GM12878 (cell line): ENCODE data around the gene TECPR1. TPM values are rescaled to one million over a fixed set of nuclear protein-coding genes. Genes with fewer than 3 reads are reported as not detected.

ENCODE experiments used
- ATAC-seq: fragments of 200-7000 bp; cut with Tn5 transposase; 3 replicates; pipeline ENCODE4 v1.9.1; 2020; ENCODE audit warnings: mild to moderate bottlenecking, moderate library complexity
- BruUV-seq: library from RNA; stranded (reverse); fragments of 400-500 nt; replicated peaks from 2 replicates; lab custom pipeline; 2021; lab: Mats Ljungman, UMichigan
- CTCF ChIA-PET: fragments of 300-600 bp; sonication (Branson Sonifier 250); formaldehyde crosslinking; extraction: SDS; loops from one replicate; lab custom pipeline; 2021; ENCODE audit warnings: inconsistent platforms; lab: Yijun Ruan, JAX
- POLR2A ChIA-PET: fragments of 350-600 bp; formaldehyde crosslinking; extraction: SDS; loops from one replicate; lab custom pipeline; 2021; ENCODE audit warnings: inconsistent platforms; lab: Charles Lee
- RAD21 ChIA-PET: fragments of 300-600 bp; sonication (Branson Sonifier 250); formaldehyde crosslinking; loops from one replicate; lab custom pipeline; 2023; ENCODE audit warnings: antibody characterized with exemption; ENCODE audit not compliant: unreplicated experiment; lab: Charles Lee
- SMC1A ChIA-PET: fragments of 300-600 bp; sonication (Branson Sonifier 250); formaldehyde crosslinking; loops from one replicate; lab custom pipeline; 2023; ENCODE audit not compliant: unreplicated experiment, uncharacterized antibody; lab: Charles Lee
- DNase-seq: peaks from one replicate; pipeline ENCODE4 v3.0.0-alpha.2; 2011; ENCODE audit warnings: low read depth, low spot score
- FAIRE-seq: peaks from 3 replicates; lab custom pipeline; 2011; peaks lifted over from hg19 to GRCh38; lab: Jason Lieb, UNC
- H2AFZ ChIP-seq: 2 replicates; pipeline ENCODE4 v1.6.0; 2011; ENCODE audit warnings: low read depth, low read length, control low read depth; ENCODE audit not compliant: control insufficient read depth
- H3K27ac ChIP-seq: 2 replicates; pipeline ENCODE4 v1.5.1; 2011; ENCODE audit warnings: control low read depth; ENCODE audit not compliant: control insufficient read depth, insufficient read depth
- H3K27me3 ChIP-seq, 2 experiments: replicated peaks in 1 of 2; 2 replicates each; pipeline versions ENCODE4 v1.6.0 to v1.6.1; 2011; ENCODE audit warnings: low read length in 1 of 2; ENCODE audit not compliant: control insufficient read depth in 2 of 2, insufficient read depth in 2 of 2
- H3K36me3 ChIP-seq, 2 experiments: 2 replicates each; pipeline ENCODE4 v1.5.1; 2011; ENCODE audit warnings: low read length in 1 of 2; ENCODE audit not compliant: control insufficient read depth in 2 of 2, insufficient read depth in 2 of 2
- H3K4me1 ChIP-seq: 2 replicates; pipeline ENCODE4 v1.6.1; 2011; ENCODE audit warnings: mild to moderate bottlenecking, low read length, moderate library complexity, mixed read lengths; ENCODE audit not compliant: control insufficient read depth, insufficient read depth
- H3K4me2 ChIP-seq: 2 replicates; pipeline ENCODE4 v1.6.0; 2011; ENCODE audit warnings: control low read depth; ENCODE audit not compliant: control insufficient read depth, insufficient read depth
- H3K4me3 ChIP-seq: fragments of 200-600 bp; sonication (generic); 2 replicates; pipeline ENCODE4 v1.5.1; 2016
- H3K79me2 ChIP-seq: 2 replicates; pipeline ENCODE4 v1.6.0; 2011; ENCODE audit warnings: low read length; ENCODE audit not compliant: control insufficient read depth, insufficient read depth
- H3K9ac ChIP-seq: 2 replicates; pipeline ENCODE4 v1.8.0; 2011; ENCODE audit warnings: low read length, control low read depth, mixed read lengths; ENCODE audit not compliant: control insufficient read depth, insufficient read depth
- H3K9me3 ChIP-seq: replicated peaks from 3 replicates; pipeline ENCODE4 v1.5.1; 2011; ENCODE audit warnings: mild to moderate bottlenecking, low read length; ENCODE audit not compliant: control insufficient read depth, insufficient read depth
- H4K20me1 ChIP-seq: 2 replicates; pipeline ENCODE4 v1.6.0; 2011; ENCODE audit not compliant: control insufficient read depth, insufficient read depth
- MLLT1 ChIP-seq: fragments of 450-650 bp; IDR thresholded peaks from 2 replicates; pipeline ENCODE4 v1.6.1; 2016; ENCODE audit warnings: mild to moderate bottlenecking
- SIN3A ChIP-seq: IDR thresholded peaks from 2 replicates; pipeline ENCODE4 v1.6.1; 2012; ENCODE audit warnings: low read depth, low read length, improper control_type of control experiment
- SRF ChIP-seq, 2 experiments: IDR thresholded peaks; 2 replicates each; pipeline ENCODE4 v1.6.1; 2011; ENCODE audit warnings: low read depth in 2 of 2, low read length in 2 of 2, mild to moderate bottlenecking in 1 of 2, moderate library complexity in 1 of 2
- ZSCAN29 ChIP-seq: fragments of 450-650 bp; IDR thresholded peaks from 2 replicates; pipeline ENCODE4 v1.6.1; 2017; ENCODE audit warnings: mild to moderate bottlenecking, moderate library complexity
- WGBS: methylation state at CpG from one replicate; pipeline ENCODE4 v1.1.6; 2016; ENCODE audit warnings: low lambda C conversion rate; ENCODE audit not compliant: insufficient replicate concordance, insufficient coverage; ENCODE audit errors: missing lambda C conversion rate; 5-methylcytosine and 5-hydroxymethylcytosine counted together
- in situ Hi-C: fragments of 300-500 bp; cut with MboI; formaldehyde crosslinking; loops from 9 replicates; pipeline ENCODE4 v1.14.3; 2018; ENCODE audit warnings: mixed read lengths
- intact Hi-C: fragments of 100-400 bp; cut with micrococcal nuclease; formaldehyde crosslinking; loops from one replicate; pipeline ENCODE4 v1.14.2; 2022; ENCODE audit not compliant: unreplicated experiment
- polyA plus RNA-seq, 11 experiments: library from polyadenylated mRNA; depleted of rRNA in 4 of 11; unstranded in 6 of 11; stranded (reverse) in 5 of 11; fragments of >200 nt; fragmentation: Nextera tagmentation in 4 of 11; fragmentation: Illumina TruSeq in 1 of 11; extraction: Ambion mirVana in 4 of 11; extraction: Trizol in 1 of 11; gene quantifications; 1 replicate in 1 of 11; 2 replicates in 10 of 11; pipeline versions ENCODE4 v1.2.1 to v1.2.3, GENCODE V29; 2011 to 2016; ENCODE audit warnings: inconsistent platforms in 2 of 11, missing spikeins in 2 of 11, low read depth in 1 of 11
- total RNA-seq, 4 experiments: library from RNA; depleted of rRNA in 3 of 4; stranded (reverse); fragments of >200 nt in 3 of 4; fragmentation: Illumina TruSeq in 1 of 4; extraction: Trizol in 1 of 4; gene quantifications; 2 replicates each; pipeline versions ENCODE4 v1.2.1 to v1.2.3, GENCODE V29; 2013 to 2021

Gene TECPR1
- total and polyA plus RNA-seq, 10 of the 15 experiments (the other 5 are each of a cell fraction or from before 2014, with no cell fraction given): 0.26 to 16.8 (median 4.2) TPM

GRCh38 chr7:98283127-98283886, 31.3 kb upstream of the TECPR1 start:
- H3K27ac ChIP-seq: no peak overlapping the region
- TF ChIP-seq SRF (IDR thresholded peaks at IDR 0.05; ENCODE audit: low read depth in 2 of 2, low read length in 2 of 2): 0 out of 4 replicates have a peak, but pooled peaks of 1 of the 2 experiments have one; percentile 12
- TF ChIP-seq ZSCAN29: no peak

GRCh38 chr7:98282703-98283102, 30.7 kb upstream of the TECPR1 start:
- peak overlapping the region; percentile 93 for H3K4me2 ChIP-seq
- TSS peak; percentile 80 for BruUV-seq
- ChIA-PET SMC1A (interaction anchor here (0.7 to 1.6 kb wide), 3 partner anchors 21 to 119 kb away, joined by 3 to 5 read pairs (median 3); no protein-coding TSS in a partner anchor), RAD21 (interaction anchor here (2.3 kb wide), 1 partner anchor 32 kb away, joined by 6 read pairs; no protein-coding TSS in a partner anchor), CTCF (interaction anchor here (0.6 to 1.6 kb wide), 3 partner anchors 17 to 128 kb away, joined by 3 to 10 read pairs (median 4); partner anchors contain the start of gene BAIAP2L1), POLR2A (interaction anchor here (1.1 kb wide), 1 partner anchor 118 kb away, joined by 3 read pairs; the partner anchor contains the start of gene BAIAP2L1)
- H3K27ac ChIP-seq: no peak overlapping the region
- H3K4me1 ChIP-seq: peaks cover 8% of the 10 kb centered on the region
- peak overlapping the region; percentile 75; the same call in 1 of the 2 replicates for H3K9ac ChIP-seq
- H3K27me3 ChIP-seq: no peaks in the 10 kb centered on the region
- intact Hi-C loops: no loop called here
- H3K79me2 ChIP-seq: peaks cover 2% of the 10 kb centered on the region; the same call in 1 of the 2 replicates
- in situ Hi-C loops: no loop called here
- 78% methylated on average over 16 of the region's 16 CpGs for WGBS
- no peak for DNase-seq
- no peak for ATAC-seq
- no peaks in the 10 kb centered on the region; a peak in 2 of 4 replicates for H3K36me3 ChIP-seq
- FAIRE-seq: peak; percentile 38
- TF ChIP-seq SIN3A (no peak), MLLT1 (0 out of 2 replicates have a peak, but pooled peaks have one; percentile 31)
- no peaks in the 10 kb centered on the region for H3K9me3 ChIP-seq
- H3K4me3 ChIP-seq: peak overlapping the region; percentile 84; the same call in 1 of the 2 replicates
- no peak overlapping the region for H2AFZ ChIP-seq
- H4K20me1 ChIP-seq: no peaks in the 10 kb centered on the region

More at GRCh38 chr7:98283127-98283886, 31.3 kb upstream of the TECPR1 start:
- Histone ChIP-seq H3K36me3 (no peaks in the 10 kb centered on the region; a peak in 2 of 4 replicates), H3K9me3 (no peaks in the 10 kb centered on the region), H3K4me2 (peak overlapping the region; percentile 93), H3K9ac (no peak overlapping the region), H3K4me1 (peaks cover 8% of the 10 kb centered on the region), H3K27me3 (no peaks in the 10 kb centered on the region), H3K4me3 (no peak overlapping the region; the same call in 1 of the 2 replicates), H2AFZ (no peak overlapping the region), H3K79me2 (peaks cover 2% of the 10 kb centered on the region; the same call in 1 of the 2 replicates), H4K20me1 (no peaks in the 10 kb centered on the region)
- 82% methylated on average over 19 of the region's 19 CpGs for WGBS
- SMC1A ChIA-PET: interaction anchor here (1.6 kb wide), 1 partner anchor 31 kb away, joined by 5 read pairs; no protein-coding TSS in a partner anchor
- BruUV-seq: no TSS peak
- in situ Hi-C loops (no loop called here), intact Hi-C loops (no loop called here)
- DNase-seq: no peak
- POLR2A ChIA-PET: interaction anchor here (1.1 kb wide), 1 partner anchor 118 kb away, joined by 3 read pairs; the partner anchor contains the start of gene BAIAP2L1
- no peak for FAIRE-seq
- CTCF ChIA-PET: interaction anchor here (0.7 to 1.6 kb wide), 2 partner anchors 118 to 128 kb away, joined by 4 to 10 read pairs; partner anchors contain the start of gene BAIAP2L1
- ATAC-seq: no peak
- RAD21 ChIA-PET: interaction anchor here (2.3 kb wide), 1 partner anchor 32 kb away, joined by 6 read pairs; no protein-coding TSS in a partner anchor
